HG03095 (cell line): ENCODE results near the gene MMP24OS.
"Not testable (repeated sequence)": the region's sequence is repeated elsewhere in the genome, so short reads cannot be mapped to it uniquely, and the experiment has no call there.

ENCODE experiments used
- ATAC-seq: cut with Tn5 transposase; IDR thresholded peaks from one replicate; pipeline ENCODE4 v1.9.1; 2021; ENCODE audit warnings: moderate library complexity; ENCODE audit not compliant: unreplicated experiment

MMP24OS gene

DNA sequence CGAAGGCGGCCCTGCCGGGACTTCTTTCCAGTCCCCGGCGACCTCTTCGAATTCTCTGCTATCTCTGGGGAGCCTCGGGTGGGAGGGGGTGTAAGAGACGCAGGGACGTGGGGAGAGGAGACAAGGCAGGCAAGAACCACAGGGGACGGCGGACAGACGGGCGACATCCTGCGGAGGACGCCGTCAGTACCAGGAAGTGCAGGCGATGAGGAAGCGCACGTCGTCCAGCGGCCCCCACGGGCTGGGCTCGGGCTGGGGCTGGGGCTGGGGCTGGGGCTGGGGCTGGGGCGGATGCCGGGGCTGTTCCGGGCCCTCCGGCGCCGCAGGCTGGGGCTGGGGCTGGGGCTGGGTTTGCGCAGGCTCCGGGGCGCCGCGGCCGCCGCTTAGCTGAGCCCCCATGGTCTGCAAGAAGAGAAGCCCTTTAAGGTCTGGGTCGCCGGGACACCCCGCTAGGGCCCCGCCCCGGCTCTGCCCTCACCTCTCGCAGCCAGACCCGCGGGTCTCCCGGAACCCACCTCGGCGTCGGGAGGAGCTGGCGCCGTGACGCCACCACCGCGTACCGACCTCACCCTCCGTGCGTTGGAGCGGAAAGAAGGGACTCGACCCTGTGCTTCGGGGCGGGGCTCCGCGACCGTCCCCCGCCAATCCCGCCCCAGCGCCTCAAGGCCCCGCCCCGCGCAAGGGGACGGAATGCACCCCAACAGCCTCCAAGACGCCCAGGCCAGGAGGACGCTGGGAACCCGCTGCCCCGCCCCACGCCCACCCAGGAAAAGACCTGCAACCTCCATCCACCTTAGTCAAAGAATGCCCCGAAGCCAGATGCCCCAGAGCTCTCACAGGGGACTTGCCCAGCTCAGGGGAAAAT, at the start of gene MMP24OS:
MMP24OS (minus strand) TSS at position 592 of the 865 bp plus-strand sequence; CDS start at position 399, 193 bp downstream.
- peak; percentile 75 for ATAC-seq

DNA sequence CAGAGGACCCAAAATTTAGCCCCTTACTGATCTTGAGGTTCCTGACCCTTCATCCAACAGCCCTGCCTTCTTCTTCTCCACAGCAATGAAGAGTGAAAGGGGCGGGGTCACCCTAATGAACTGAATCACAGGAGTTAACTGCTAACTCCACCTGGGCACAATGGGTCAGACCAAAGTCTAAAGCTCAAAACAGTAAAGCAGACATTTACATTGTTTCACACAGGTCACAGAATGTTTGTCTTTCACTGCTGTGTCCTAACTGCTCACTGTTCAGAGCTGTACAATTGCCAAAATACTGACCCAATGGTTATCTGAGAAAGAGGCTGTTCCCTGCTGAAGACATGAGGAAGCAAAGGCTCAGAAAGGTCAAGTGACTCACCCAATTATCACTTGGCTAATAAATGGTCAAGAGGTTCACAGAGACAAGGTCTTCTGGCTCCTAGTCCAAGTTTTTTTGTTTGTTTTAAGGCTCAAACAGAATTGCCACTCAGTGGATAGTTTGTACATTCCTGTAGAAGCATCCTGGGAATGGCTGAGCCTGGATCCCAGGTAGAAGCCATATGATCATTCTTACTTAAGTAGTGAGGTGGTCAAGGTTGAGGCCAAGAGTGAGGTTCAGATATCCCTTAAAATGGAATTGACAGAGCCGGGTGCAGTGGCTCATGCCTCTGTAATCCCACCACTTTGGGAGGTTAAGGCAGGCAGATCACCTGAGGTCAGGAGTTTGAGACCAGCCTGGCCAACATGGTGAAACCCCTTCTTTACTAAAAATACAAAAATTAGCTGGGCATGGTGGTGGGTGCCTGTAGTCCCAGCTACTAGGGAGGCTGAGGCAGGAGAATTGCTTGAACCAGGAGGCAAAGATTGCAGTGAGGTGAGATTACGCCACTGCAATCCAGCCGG, 49.4 kb upstream of the MMP24OS start:
- no peak for ATAC-seq

DNA sequence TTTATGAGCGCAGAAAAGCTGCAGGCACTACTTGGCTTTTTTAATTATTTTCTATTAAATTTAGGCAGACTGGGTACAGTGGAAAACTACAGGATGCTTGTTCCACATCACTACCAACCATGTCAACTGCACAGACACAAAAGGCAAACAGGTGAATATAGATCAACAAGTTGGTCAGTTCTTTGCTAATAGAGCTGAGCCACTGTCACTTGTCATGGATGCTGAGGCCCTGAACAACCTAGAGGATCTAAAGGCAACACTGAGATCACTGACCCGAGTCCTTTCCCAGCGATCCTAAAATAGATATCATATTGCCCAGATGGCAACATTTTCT, 48.8 kb upstream of the MMP24OS start:
- no peak for ATAC-seq

DNA sequence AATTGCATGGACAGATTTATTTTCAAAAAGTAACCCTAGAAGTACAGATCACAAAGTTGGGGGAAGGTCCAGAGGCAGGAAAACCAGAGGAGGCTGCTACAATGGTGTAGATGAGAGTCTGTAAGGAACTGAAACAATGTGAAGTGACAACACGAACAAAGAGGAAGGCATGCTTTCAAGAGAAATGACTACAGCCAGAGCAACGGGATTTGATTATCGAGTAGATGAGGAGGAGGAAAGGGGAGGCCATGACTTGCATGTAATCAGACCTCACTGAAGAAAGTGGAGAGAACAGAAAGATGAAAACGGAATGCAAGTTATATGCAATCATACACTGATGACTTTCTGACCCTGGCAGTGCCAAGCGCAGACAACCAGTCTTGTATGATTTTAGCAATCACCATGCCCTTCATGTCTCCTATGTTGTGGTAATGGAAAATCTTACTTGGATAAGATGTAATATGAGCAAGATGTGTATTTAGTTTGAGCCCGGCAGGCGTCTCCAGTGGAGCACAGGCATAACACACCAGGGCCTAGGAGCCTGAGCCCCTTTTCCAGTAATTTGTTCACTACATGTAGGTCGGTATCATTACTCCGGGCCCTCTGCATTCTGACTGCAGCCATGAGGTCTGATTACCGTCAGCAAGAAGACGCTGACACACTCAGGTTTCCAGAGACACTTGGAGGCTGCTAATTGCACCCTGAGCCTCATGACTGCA, 48.3 kb upstream of the MMP24OS start:
- no peak for ATAC-seq

DNA sequence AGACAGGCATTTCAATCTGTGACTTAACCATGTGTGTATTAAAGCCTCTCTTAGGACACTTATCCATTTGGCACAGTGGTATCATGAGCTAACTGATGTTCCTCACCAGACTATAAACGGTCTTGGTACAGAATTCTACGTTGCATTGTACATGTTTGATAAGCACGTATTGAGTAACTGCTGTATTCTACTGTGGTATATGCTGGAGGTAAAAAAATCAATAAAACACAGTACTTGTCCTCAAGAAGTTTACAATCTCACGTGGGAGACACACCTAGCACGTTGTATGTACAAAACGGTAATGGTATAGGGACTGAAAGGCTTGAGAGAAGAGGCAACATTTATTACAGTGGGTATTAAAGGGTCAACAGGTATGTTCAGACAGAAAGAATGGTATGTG, 47.5 kb upstream of the MMP24OS start:
- no peak for ATAC-seq

DNA sequence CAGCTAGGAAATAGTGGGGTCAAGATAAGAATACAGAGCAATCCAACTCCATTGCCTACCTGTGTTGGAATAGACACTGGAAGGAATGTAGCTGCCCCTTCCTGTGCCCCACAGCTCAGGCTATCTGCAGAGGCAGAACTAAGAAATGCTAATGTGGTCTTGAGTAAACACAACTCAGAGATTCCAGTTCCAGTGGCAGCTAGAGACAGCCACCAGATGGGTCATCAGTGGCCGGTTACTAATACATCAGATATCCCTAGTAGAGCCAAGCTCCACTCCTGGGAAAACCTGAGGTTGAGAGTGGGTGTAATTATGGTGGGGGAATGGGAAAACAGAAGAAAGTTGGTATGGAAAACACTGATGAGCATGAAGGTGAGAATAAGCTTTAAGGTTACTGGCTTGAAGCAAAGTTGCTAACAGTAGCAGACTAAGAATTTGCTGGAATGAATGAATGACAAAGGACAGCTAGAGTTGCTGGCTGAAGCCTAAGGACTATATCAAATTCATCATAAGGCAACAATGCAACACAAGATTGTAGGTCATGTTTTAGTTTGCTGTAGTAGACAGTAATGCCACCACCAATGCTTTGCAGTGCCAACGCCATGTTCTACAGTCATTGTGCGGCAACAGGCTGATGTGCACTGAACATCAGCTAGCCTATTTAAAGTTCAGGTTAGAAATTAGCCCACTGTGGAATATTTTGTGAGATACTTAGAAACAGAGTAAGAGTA, 42.6 kb upstream of the MMP24OS start:
- no peak for ATAC-seq

DNA sequence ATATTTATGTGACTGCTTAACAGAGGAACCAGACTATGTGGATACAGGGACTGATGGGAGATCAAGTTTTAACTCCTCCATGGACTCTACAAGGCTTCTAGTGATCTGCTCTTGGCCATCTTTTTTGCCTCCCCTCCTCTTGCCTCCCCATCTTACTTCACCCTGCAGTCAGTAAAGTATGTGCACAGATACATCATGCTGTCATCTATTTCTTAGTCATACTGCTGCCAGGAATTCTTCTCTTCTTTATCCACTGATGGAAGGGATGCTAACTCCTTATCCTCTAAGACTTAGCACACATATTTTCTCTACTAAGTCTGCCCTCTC, 41.9 kb upstream of the MMP24OS start:
- no peak for ATAC-seq

DNA sequence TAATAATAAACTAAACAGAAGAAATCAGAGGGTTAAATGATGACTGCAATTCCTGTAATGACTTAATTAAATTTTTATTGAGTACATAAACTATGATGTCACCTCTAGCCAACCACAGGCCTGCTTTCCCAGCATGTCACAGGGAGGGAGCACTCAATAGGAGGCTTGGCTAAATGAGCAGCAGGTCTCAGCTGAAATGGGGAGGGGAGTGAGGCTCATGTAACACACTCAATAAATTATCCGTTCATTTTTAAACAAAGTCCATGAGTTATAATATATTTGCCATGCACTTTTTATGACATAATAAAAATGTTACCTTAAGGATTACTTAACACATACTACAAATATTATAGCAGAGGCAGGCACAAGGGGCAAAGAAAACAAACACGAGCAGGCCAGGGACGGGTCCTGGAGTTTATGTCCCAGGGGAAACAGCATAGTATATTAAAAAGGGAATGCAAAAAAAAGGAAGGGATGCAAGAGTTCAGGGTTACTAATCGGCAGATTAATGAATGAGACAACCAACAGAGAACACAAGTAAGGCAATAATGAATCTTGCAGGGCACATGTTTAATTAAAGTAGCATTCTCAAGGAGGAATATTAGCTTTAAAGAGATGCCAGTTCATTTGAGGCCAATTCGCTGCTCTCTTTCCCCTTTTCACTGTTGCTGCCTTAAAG, 41.4 kb upstream of the MMP24OS start:
- no peak for ATAC-seq

DNA sequence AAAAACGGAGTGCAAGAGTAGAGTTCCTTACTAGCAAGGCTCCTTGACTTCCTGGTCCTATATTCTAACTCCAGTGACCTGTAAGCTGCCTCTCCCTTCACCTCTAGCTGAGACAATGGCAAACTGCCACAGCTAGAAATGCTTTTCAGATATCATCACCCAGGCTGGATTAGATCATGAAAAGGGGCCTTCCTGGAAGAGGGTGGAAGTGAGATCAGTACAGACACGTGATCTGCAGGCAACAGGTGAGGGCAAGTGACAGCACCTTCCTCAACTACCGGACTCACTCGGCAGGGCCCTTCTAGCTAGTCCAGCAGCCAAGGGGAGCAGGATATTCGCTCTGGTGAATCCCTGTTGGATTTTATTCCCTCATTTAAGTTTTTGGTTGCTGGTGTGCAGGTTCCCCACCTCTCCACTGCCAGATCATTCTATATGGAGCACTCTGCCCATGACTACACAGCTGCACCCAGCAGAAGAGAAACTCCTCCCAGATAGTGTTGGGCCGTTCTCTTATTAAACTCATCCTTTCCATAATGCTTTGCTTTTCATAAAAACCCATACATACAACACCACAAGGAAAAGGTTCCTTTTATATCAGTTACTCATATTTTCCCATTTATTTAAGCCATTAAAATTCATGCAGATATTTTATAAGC, 40.7 kb upstream of the MMP24OS start:
- no peak for ATAC-seq

DNA sequence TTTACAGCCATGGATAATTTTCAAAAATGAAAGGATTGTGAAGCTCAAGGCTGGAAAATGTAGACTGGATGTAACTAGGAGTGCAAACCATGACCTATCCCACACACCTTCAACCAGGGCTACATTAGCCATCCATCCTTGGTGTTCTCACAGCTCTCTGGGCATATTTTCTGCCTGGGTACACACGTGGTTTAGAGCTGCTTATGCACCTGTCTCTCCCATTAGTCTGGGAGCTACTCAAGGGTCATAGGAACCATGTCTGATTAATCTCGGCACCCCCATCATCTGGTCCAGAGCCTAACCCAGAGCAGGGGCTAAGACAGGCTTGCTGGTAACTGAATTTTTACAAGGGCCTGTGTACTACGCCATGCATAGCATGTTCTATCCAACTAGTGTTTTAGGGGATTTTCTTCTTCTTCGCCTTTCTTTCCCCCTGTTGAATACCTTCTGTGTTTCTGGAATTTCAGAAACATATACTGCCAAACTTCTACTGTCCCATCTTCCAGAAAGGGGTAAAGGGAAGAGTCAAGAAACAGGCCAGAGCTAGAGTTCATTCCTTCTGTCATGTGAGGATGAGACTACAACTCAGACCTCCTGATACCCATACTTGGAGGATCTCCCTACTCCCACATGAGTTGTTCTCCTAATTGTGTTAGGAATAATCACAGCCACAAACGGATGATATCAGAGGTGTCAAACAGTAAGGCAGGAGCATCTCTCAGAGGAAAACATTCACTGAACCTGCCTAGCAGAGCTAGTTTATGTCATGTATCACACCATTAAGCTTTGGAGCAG, 39.7 kb upstream of the MMP24OS start:
- ATAC-seq, result no peak

DNA sequence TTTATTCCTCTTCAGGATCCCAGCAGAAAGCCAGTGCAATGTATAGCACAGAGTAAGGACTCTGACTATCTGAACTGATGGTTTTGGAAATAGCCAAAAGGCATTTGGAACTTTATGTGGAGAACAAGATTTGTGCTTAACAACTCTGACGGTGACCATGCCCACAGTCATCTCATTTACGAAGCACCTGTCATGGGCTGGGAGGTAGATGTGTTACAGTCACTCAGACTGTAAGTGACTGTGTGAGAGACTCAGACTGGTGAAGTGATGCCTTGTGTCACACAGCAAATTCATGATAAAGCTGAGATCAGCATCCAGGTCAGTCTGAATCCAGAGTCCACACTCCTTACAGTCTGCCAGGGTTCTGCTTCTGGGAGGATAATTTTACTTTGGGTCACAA, 38.2 kb upstream of the MMP24OS start:
- no peak for ATAC-seq

DNA sequence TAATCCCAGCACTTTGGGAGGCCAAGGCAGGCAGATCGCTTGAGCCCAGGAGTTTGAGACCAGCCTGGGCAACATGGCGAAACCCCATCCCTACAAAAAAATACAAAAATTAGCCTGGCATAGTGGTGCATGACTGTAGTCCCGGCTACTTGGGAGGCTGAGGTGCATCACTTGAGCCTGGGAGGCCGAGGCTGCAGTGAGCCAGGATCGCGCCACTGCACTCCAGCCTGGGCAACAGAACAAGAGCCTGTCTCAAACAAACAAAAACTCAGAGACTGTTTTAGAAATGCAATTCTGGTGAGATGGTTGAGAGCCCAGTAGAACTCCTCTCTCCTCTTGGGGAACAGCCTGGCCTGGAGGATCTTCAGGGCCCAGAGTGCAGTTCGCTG, 37.7 kb upstream of the MMP24OS start:
- ATAC-seq, result not testable (repeated sequence)

DNA sequence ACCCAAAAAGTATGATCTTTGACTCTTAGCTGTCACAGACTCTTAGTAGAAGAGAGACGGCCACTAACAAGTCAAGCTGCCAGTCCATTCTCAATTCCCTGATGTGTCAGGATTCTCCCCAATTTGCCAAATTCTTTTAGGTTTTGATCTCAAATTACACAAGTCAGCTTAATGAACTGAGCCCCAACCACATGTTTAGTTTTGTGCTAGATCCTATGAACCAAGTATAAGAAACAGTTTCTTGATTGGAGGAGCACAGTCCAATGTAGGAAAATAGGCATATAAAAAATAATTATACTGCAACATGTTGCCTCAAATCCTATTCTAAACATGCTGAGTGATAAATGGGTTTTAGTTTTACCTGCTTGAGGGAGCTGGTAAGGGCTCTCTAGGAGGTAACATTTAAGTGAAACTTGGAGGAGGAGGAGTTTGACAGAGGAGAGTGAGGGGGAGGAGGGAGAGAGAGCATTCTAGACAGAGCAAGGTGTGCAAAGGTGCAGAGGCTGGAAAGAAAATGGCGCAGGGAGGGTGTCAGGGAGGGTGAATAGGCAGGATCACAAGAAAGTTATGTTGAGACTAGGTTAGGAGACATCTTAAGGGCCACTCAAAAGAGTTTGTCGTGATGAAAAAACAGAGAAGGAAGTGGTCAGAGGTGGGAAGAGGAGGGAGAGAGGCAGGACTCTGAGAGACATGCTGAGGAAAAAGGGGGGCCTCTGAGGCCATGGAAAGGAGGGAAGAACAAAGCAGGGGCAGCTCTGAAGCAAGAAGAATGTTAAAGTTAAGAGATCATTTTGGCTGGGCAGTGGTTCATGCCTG, 37.1 kb upstream of the MMP24OS start:
- no peak for ATAC-seq

DNA sequence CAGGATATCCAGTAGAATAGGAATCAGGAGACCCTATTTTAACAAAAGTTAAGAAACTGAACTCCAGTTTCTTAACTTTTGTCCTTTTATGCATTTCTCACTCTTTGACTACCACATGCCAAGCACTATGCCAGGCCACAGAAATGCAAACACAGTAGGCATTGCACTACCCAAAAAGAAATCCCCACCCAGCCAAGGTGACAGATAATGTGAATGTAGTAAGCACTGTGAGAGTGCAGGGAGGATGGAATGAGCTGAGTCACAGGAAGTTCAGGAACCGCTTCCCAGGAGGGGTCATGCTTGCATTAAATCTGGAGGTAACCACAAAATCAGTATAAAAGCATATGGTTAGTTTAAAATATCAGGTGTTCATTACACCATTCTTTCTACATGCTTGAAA, 34.4 kb upstream of the MMP24OS start:
- no peak for ATAC-seq

DNA sequence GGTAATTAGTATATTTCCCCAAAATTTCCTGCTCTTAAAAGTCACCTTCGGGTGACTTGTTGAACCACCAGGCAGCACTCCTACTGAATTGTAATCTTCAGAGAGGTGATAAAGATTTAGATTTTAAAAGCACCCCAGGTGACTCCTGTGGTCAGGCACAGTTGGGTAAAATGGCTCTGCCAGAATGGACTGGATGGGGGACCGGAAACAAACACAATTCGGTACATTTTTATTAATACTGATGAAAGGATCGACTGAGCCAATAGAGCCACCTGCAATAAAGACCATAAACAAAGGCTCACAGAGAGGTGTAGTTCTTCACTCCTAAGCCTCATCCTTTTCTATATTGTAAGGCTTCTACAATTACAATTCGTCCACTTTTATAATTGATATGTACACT, 33.9 kb upstream of the MMP24OS start:
- ATAC-seq, result no peak

DNA sequence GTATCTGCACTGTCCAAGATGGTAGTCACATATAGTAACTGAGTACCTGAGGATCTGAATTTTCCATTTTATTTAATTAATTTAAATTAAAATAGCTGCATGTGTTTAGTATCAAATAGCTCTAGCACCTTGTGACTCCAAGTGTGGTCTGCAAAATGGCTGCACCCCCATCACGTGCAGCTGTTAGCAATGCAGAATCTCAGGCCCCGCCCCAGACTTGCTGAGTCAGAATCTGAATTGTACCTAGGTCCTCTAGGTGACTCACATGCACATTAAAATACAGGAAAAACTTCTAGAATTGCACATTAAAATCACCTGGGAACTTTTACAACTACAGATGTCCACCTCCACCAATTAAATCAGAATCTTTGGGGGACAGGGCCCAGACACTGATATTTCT, 33.5 kb upstream of the MMP24OS start:
- no peak for ATAC-seq

DNA sequence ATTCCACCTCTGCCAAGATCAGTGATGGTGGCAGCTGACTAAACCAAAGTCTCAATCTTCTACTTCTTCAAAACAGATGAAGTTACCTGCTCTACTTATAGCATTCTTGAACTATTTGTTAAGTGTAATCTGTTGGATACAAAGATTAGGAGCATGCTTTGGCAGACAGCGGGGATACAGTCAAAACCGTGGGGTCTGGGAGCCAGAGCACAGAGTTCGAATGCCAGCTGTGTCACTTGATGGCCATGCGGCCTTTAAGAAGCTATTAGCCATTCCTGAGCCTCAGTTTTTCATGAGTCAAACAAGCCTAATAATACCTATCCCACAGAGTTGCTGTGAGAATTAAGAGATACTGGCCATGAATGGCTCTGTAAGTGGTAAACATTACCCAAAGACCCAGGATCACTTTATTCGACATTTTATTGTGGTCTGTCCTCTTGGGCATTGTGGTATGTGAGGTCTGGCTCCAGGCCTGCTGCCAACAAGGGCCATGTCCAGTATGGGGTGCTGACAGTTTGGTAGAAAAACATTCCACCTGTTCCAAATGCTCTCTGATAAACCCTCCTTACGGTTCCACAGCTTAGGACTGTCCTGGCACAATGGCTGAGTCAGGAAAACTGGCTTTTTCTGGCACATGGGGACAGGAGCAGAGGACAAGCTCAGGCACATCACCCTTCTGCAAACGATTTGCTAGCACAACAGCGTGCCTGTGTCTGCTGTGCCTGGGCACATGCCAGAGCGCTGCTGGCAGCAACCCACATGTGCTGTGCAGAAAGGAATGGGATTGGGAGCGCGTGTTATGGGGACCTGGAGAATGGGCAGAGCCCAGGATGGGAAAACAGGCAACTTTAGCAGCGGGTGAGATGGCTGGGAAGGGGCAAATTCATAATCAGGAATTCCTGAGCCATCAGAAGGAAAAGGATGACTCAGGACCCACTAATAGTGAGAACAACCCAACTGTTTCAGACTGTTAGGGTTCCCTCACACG, 30.0 kb upstream of the MMP24OS start:
- no peak for ATAC-seq
